GM12878 (cell line): Measurements from ENCODE around the gene DELE1. TPM values are rescaled to one million over a fixed set of nuclear protein-coding genes. Genes with fewer than 3 reads are reported as not detected.

Source experiments
- BCL11A ChIP-seq: IDR thresholded peaks from 2 replicates; pipeline ENCODE4 v1.6.1; 2011; ENCODE audit warnings: low read depth, low read length
- EGR1 ChIP-seq, 2 experiments: IDR thresholded peaks; 1 replicate in 1 of 2; 2 replicates in 1 of 2; pipeline ENCODE4 v1.6.1; 2011 to 2012; ENCODE audit warnings: low read depth in 2 of 2, low read length in 2 of 2, borderline replicate concordance in 1 of 2, mild to moderate bottlenecking in 1 of 2, moderate library complexity in 1 of 2
- EP300 ChIP-seq, 2 experiments: fragments of 150-350 bp in 1 of 2; IDR thresholded peaks; 2 replicates each; pipeline ENCODE4 v1.6.1; 2011 to 2012; ENCODE audit warnings: low read depth in 2 of 2, low read length in 2 of 2, borderline replicate concordance in 1 of 2, improper control_type of control experiment in 1 of 2, inconsistent platforms in 1 of 2; ENCODE audit not compliant: control insufficient read depth in 1 of 2
- HCFC1 ChIP-seq: fragments of 150-350 bp; IDR thresholded peaks from 2 replicates; pipeline ENCODE4 v1.6.1; 2014; ENCODE audit warnings: low read length
- JUND ChIP-seq: IDR thresholded peaks from 2 replicates; pipeline ENCODE4 v1.6.1; 2012; ENCODE audit warnings: low read depth, mild to moderate bottlenecking, low read length, improper control_type of control experiment, moderate library complexity
- MEF2B ChIP-seq: fragments of 450-650 bp; IDR thresholded peaks from 2 replicates; pipeline ENCODE4 v1.6.1; 2018; ENCODE audit warnings: mild to moderate bottlenecking, moderate library complexity; ENCODE audit not compliant: partially characterized antibody, poor library complexity, severe bottlenecking
- MTA2 ChIP-seq: fragments of 450-650 bp; IDR thresholded peaks from 2 replicates; pipeline ENCODE4 v1.6.1; 2016; ENCODE audit warnings: low read depth, mild to moderate bottlenecking, moderate library complexity
- NFYA ChIP-seq: IDR thresholded peaks from 2 replicates; pipeline ENCODE4 v1.6.1; 2011; ENCODE audit warnings: low read depth, mild to moderate bottlenecking, low read length, improper control_type of control experiment, borderline replicate concordance
- NR2F1 ChIP-seq: fragments of 450-650 bp; conservative IDR thresholded peaks from 2 replicates; pipeline ENCODE4 v1.6.1; 2017; ENCODE audit warnings: mild to moderate bottlenecking
- SIX5 ChIP-seq: IDR thresholded peaks from 2 replicates; pipeline ENCODE4 v1.6.1; 2011; ENCODE audit warnings: mild to moderate bottlenecking, low read depth, low read length, moderate library complexity; ENCODE audit not compliant: severe bottlenecking
- SMAD5 ChIP-seq: IDR thresholded peaks from 2 replicates; pipeline ENCODE4 v1.6.1; 2016; ENCODE audit warnings: antibody characterized with exemption, low read depth
- SPI1 ChIP-seq: IDR thresholded peaks from 2 replicates; pipeline ENCODE4 v1.6.1; 2011; ENCODE audit warnings: low read depth, mild to moderate bottlenecking, low read length, moderate library complexity, borderline replicate concordance; ENCODE audit not compliant: insufficient read depth
- STAT3 ChIP-seq: IDR thresholded peaks from 2 replicates; pipeline ENCODE4 v1.6.1; 2011; ENCODE audit warnings: low read depth, low read length, improper control_type of control experiment
- SUZ12 ChIP-seq: fragments of 200-600 bp; sonication (generic); IDR thresholded peaks from one replicate; pipeline ENCODE4 v1.6.1; 2018; ENCODE audit warnings: antibody characterized with exemption, mild to moderate bottlenecking; ENCODE audit not compliant: unreplicated experiment
- TARDBP ChIP-seq: IDR thresholded peaks from 2 replicates; pipeline ENCODE4 v1.6.1; 2016; ENCODE audit warnings: borderline replicate concordance
- ZBTB4 ChIP-seq: fragments of 450-650 bp; formaldehyde crosslinking; IDR thresholded peaks from 2 replicates; pipeline ENCODE4 v1.4.0; 2022; ENCODE audit warnings: mild to moderate bottlenecking, moderate library complexity
- ZNF384 ChIP-seq: IDR thresholded peaks from 2 replicates; pipeline ENCODE4 v1.6.1; 2012; ENCODE audit warnings: low read depth, mild to moderate bottlenecking, low read length, improper control_type of control experiment, borderline replicate concordance
- polyA plus RNA-seq, 11 experiments: library from polyadenylated mRNA; depleted of rRNA in 4 of 11; unstranded in 6 of 11; stranded (reverse) in 5 of 11; fragments of >200 nt; fragmentation: Nextera tagmentation in 4 of 11; fragmentation: Illumina TruSeq in 1 of 11; extraction: Ambion mirVana in 4 of 11; extraction: Trizol in 1 of 11; gene quantifications; 1 replicate in 1 of 11; 2 replicates in 10 of 11; pipeline versions ENCODE4 v1.2.1 to v1.2.3, GENCODE V29; 2011 to 2016; ENCODE audit warnings: inconsistent platforms in 2 of 11, missing spikeins in 2 of 11, low read depth in 1 of 11
- total RNA-seq, 4 experiments: library from RNA; depleted of rRNA in 3 of 4; stranded (reverse); fragments of >200 nt in 3 of 4; fragmentation: Illumina TruSeq in 1 of 4; extraction: Trizol in 1 of 4; gene quantifications; 2 replicates each; pipeline versions ENCODE4 v1.2.1 to v1.2.3, GENCODE V29; 2013 to 2021
- TF ChIP-seq, protein P1 (sequence below): IDR thresholded peaks from 2 replicates; pipeline ENCODE4 v1.6.1; 2012; ENCODE audit warnings: improper control_type of control experiment, low read depth, low read length; ENCODE audit not compliant: insufficient replicate concordance

DELE1 gene
- total and polyA plus RNA-seq, 10 of the 15 experiments (the other 5 are each of a cell fraction or from before 2014, with no cell fraction given) = 18.9 to 71.4 (median 47.6) TPM

DNA sequence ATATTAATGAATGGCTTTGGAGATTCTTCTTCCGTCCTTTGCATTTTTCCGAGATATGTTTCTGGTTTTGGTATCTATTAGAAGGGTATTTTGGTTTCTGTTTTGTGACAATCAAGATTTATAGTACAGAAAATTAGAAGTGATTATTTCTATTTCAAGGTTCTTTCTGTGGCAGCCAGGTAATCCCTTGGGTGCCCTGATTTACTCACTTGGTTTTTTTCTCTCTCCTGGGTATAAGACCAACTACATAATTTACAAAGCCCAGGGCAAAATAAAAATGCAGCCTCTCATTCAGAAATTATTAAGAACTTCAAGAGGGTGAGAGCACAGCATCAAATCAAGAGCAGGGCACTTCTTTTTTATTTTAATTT lies 43.3 kb downstream of the DELE1 start (continued):
- TF ChIP-seq SPI1 = no peak
- no peak for TF ChIP-seq STAT3
- TF ChIP-seq HCFC1 = no peak
- TF ChIP-seq BCL11A = peak; percentile 16; the same call in 1 of the 2 replicates
- 0 out of 4 replicates have a peak, but pooled peaks have one; percentile 10 to 25 for TF ChIP-seq EP300 (IDR thresholded peaks at IDR 0.05; ENCODE audit: borderline replicate concordance in 1 of 2, control insufficient read depth in 1 of 2, low read depth in 2 of 2, low read length in 2 of 2)
- peak; percentile 94 for TF ChIP-seq MEF2B
- TF ChIP-seq TARDBP = no peak
- no peak for TF ChIP-seq ZNF384
- 0 out of 2 replicates have a peak, but pooled peaks have one; percentile 17 for TF ChIP-seq NR2F1
- no peak for TF ChIP-seq SUZ12
- TF ChIP-seq JUND = no peak
- no peak for TF ChIP-seq SMAD5
- TF ChIP-seq MTA2 = peak; percentile 72
- TF ChIP-seq NFYA = no peak
- TF ChIP-seq, protein P1, sequence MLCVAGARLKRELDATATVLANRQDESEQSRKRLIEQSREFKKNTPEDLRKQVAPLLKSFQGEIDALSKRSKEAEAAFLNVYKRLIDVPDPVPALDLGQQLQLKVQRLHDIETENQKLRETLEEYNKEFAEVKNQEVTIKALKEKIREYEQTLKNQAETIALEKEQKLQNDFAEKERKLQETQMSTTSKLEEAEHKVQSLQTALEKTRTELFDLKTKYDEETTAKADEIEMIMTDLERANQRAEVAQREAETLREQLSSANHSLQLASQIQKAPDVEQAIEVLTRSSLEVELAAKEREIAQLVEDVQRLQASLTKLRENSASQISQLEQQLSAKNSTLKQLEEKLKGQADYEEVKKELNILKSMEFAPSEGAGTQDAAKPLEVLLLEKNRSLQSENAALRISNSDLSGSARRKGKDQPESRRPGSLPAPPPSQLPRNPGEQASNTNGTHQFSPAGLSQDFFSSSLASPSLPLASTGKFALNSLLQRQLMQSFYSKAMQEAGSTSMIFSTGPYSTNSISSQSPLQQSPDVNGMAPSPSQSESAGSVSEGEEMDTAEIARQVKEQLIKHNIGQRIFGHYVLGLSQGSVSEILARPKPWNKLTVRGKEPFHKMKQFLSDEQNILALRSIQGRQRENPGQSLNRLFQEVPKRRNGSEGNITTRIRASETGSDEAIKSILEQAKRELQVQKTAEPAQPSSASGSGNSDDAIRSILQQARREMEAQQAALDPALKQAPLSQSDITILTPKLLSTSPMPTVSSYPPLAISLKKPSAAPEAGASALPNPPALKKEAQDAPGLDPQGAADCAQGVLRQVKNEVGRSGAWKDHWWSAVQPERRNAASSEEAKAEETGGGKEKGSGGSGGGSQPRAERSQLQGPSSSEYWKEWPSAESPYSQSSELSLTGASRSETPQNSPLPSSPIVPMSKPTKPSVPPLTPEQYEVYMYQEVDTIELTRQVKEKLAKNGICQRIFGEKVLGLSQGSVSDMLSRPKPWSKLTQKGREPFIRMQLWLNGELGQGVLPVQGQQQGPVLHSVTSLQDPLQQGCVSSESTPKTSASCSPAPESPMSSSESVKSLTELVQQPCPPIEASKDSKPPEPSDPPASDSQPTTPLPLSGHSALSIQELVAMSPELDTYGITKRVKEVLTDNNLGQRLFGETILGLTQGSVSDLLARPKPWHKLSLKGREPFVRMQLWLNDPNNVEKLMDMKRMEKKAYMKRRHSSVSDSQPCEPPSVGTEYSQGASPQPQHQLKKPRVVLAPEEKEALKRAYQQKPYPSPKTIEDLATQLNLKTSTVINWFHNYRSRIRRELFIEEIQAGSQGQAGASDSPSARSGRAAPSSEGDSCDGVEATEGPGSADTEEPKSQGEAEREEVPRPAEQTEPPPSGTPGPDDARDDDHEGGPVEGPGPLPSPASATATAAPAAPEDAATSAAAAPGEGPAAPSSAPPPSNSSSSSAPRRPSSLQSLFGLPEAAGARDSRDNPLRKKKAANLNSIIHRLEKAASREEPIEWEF = no peak
- TF ChIP-seq SIX5 = no peak
- no peak for TF ChIP-seq ZBTB4 (CRISPR knock-in tag)
- no peak for TF ChIP-seq EGR1 (IDR thresholded peaks at IDR 0.05; ENCODE audit: borderline replicate concordance in 1 of 2, low read depth in 2 of 2, low read length in 2 of 2)
- TF ChIP-seq, all 136 proteins: peak for 5
